HG03378 (cell line): ENCODE data around the gene SEPTIN10.
"Not testable (repeated sequence)": the region's sequence is repeated elsewhere in the genome, so short reads cannot be mapped to it uniquely, and the experiment has no call there.

Source experiments
- ATAC-seq: cut with Tn5 transposase; IDR thresholded peaks from one replicate; pipeline ENCODE4 v1.9.1; 2021; ENCODE audit warnings: mild to moderate bottlenecking, moderate library complexity; ENCODE audit not compliant: unreplicated experiment

Gene SEPTIN10

DNA sequence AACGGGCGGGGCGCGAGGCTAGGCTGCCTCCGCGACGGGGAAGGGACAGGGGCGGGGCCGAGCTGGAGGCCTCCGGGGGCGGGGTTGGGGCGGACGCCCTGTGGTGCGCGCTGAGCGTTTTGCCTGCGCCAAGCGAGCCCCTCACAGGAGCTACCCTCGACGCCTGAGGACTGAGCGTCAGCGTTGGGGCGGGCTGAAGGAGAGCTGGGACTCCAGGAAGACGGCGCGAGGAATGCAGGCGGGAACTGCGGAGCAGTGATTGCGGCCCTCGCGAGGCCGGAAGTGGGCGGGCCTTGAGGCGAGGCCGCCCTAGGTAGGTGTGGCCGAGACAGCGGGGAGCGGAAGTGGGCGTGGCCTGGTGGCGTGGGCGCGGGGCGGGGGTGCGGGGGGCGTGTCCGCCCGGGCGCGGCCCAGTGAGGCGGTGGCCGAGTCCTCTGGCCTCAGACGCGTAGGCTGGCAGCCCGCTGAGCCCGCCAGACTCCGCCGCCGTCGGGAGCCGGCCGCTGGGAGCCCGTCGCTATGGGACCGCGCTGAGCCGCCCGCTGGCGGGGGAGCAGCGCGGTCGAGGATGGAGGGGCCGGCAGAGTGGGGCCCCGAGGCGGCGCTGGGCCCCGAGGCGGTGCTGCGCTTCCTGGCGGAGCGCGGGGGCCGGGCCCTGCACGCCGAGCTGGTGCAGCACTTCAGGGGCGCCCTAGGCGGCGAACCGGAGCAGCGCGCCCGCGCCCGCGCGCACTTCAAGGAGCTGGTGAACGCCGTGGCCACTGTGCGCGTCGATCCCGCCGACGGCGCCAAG, at the start of gene SEPTIN10, which contains the start of gene SOWAHC:
TSS of gene SEPTIN10 (minus strand) at position 45 of the 793 bp plus-strand sequence. CDS start 139 bp downstream, outside the sequence.
TSS of gene SOWAHC (plus strand) at position 443 of the 793 bp plus-strand sequence. CDS start at position 569, 126 bp downstream.
- ATAC-seq = peak; percentile 85

DNA sequence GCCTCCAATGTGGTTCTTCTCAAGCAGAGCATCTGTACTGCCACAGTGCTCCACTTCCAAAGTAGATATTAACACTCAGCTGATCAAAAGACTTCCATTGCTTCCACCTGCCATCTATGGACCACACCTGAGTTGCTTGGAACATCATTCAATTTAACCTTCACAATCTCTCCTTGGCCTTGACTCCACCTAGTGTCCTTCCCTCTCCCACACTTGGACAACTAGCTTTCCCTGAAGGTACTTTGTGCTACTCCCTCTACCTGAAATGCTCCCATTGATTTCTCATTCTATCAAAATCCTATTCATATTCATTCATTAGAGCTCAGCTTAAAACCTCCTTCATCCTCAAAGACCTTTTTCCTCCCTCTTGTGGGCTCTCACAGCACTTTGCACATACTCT, 49.1 kb upstream of the SEPTIN10 start:
- no peak for ATAC-seq

DNA sequence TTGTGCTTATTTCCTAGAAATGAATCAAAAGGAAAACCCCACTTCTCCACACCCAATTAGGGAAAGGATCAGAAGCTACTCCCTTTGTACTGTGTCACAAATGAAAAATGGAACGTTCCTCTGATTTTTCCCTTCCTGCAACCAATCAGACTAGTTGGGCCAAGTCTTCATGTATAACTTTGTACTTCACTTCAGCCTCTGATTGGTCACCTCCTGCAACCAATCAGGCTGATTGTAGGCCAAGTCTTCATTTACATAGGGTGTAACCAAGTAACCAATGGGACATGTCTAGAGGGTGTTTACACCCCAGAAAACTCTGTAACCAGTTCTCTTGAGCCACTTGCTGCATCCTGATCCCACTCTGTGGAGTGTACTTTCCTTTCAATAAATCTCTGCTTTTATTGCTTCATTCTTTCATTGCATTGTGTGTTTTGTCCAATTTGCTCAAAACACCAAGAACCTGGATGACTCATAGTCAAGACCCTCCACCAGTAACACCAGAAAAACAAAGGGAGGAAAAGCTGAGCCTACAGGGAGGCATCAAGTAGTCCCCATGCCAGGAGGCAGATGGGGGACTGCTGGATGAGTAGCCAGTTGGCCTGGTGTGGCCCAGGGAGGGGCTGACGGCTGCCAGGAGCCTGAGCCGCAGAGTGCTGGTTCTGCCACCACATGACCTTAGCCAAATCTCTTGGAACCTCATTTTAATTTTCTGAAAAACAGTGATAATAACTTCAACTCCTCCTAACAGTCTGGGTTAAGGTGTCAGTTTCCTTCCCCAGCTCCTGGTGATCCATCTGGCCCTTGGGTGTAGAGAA, 46.5 kb upstream of the SEPTIN10 start:
- ATAC-seq = no peak

DNA sequence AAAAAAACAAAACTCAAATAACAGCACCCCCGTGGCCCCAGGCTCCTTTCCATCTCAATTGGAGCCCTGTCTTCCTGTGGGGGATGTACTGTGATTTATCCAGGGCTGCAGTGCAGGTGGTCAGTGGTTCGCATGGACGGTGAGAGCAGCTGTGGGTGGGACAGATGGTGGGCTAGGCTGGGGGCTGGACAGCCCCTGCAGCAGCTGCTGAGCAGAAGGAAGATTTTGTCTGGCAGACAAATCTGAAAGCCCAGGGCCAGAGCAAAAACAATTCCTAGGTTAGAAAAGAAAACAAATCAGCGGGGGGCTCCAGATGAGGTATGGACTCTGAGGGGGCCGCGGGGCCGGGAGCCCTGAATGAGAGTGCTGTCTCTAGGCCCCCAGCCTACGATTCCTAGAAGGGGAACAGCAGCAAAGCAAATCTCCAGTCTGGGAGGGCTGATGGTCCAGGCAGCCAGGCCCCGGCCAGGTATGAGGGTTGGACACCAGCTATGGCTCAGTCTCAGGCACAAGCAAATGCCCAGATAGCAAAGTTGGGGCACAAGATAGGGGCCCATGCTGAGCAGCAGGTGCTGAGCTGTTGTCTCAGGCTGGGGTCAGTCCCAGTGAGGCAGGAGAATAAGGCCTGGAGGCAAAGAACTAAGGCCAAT, 45.8 kb upstream of the SEPTIN10 start:
- no peak for ATAC-seq

DNA sequence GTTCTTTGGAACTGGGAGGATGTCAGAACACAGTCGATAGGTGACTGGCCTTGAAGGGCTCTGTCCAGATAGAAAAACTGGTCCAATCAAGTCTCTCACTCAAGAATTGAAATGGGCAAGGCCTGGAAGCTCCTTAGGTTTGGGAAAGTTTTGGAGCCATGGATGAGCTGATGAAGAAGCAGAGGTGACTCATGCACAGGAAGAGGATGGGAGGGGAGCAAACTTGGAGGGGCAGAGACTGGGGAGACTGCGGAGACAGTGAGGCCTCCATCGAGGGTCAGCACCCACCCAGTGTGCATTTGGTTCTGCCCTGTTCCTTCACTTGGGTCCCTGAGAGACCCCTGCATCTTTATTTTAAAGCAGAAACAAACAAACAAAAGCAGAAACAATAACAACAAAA, 41.5 kb upstream of the SEPTIN10 start:
- no peak for ATAC-seq

DNA sequence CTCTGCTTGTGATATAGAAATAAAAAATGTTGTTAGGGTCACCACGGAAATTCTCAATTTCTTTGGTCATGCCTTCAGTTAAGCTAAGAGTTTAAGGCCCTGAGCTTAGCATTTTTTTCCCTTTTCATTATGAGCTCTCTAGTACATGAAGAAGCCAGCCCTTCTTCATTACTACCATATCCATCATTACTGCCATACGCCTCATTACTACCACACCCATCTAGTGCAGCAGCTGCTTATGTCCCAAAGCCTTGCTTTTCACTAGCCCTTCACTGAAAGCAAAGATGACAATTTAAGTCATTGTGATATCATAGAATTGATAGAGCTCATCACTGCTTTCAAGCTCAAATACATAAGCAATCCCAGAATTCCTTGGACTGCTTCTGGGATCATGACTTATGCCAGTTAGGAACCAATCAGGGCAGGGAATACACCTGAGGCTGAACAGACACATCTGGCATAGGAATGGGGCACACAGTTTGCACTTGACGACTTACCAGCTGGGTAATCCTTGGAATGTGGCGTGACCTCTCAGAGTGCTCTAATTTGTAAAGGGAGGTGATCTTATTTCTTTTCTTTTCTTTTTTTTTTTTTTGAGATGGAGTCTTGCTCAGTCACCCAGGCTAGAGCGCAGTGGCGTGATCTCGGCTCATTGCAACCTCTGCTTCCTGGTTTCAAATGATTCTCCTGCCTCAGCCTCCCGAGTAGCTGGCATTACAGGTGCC, 40.7 kb upstream of the SEPTIN10 start:
- ATAC-seq = no peak

DNA sequence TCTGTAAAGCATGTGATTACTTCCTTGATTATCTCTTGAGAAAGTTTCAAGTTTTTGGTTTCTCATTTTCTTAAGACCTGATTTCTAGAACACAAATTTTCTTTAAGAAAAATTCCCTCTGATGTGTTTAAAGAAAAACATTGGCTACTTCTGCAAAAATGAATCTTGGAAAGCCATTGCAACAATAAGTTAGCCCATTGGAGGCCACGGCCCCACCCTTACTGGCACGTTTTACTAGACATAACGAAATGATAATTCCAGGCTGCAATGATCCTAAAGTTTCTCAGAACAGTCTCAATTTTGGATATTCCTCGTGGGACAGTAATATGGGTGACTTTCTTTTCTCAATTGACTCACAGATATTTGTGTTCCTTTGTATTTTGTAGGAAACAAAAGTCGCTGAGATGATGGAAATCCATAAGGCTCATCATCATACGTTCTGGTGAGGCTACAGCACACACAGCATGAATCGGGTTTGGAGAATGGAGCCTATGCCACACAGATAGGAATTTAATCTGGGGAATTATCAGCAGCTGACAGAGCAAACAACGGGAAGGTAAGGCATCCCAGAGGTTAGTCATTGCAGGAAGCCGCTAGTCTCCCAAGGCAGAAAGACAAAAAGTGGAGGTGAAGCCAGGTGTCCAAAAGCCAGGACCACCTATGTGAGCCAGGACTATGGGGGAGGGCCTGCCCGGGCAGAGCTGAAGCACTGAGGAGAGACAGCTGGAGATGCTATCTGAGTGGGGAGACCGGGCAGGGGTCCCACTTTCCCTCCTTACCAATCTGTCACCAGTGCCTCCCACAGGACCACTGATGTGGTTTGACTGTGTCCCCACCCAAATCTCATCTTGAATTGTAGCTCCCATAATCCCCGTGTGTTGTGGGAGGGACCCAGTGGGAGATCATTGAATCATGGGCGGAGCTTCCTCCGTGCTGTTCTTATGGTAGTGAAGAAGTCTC, 36.2 kb upstream of the SEPTIN10 start:
- no peak for ATAC-seq

DNA sequence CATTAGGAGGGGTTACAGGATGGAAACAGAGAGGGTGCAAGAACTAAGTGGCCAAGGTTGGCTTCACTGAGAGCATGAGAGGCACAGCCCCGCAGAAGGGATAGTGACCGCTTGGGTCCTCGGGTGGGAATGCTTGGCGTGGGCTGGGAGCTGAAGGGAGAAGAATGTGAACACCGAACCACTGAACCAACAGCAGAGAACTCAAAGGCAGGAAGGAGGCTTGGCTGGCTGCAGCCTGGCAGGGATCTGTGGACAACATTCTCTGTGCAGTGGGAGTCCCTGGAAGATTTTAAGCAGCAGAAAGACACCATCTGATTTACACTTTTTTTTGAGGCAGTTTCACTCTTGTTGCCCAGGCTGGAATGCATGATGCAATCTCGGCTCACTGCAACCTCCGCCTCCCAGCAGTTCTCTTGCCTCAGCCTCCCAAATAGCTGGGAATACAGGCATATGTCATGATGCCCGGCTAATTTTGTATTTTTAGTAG, 34.3 kb upstream of the SEPTIN10 start:
- ATAC-seq = no peak

DNA sequence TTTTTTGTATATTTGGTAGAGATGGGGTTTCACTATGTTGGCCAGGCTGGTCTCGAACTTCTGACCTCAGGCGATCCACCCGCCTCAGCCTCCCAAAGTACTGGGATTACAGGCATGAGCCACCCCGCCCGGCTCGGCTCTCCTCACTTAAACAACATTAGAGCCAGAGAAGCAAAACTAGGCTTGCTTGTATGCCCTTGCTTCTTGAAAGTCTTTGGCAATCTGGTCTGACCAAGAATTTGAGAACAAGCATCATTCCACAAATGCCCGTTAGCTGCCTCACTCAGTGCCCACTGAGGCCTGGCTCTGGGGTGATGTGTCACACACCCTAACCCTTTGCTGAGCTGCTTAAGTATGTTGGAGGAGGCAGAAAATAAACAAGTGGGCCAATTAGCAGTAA, 33.9 kb upstream of the SEPTIN10 start:
- ATAC-seq = no peak

DNA sequence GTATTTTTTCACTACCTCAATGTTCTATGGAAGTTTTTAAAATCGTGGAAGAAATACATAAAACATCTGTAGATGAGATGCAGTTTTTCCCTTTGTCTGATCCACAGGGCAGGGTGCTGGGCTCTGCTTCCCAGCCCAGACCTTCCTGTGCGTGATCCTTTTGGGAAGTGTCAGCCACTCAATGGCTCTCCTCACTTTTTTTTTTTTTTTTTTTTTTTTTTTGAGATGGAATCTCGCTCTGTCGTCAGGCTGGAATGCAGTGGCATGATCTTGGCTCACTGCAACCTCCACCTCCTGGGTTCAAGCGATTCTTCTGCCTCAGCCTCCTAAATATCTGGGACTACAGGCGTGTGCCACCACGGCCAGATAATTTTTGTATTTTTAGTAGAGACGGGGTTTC, 33.2 kb upstream of the SEPTIN10 start:
- ATAC-seq = no peak

DNA sequence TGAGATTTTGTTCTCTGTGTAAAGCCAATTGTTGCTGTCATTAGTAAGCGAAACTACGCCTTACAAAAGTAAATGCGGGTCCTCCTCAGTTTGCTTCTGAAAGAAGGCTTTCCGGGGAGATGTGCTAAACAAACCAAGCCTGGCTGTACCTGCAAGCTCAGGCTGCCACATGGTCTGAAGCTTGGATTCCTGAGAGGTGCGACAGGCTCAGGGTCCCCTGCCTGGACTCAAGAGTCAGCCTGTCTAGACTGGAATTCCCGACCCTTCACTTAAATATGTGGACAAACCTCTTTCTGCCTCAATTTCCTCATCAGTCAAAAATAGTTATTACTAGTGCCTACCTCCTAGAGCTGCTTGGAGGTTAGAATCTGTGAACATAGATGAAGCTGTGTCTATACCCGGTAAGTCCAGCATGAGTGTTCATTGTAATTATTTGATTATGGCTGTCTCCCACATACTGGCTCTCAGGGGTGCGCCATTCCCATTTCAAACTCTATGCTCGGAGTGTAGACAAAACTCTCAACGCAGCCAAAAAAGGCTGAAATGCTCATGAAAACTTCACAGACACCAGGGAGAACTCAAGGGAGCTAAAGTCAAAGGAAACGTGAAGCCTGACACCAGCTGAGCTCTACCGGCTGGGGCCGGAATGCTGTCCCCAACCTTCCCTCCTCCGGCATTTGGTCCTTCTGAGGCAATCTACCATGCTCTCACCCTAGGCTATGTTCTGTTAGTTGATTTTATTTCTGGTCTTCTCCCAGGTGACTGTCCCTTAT, 31.8 kb upstream of the SEPTIN10 start:
- ATAC-seq = no peak

DNA sequence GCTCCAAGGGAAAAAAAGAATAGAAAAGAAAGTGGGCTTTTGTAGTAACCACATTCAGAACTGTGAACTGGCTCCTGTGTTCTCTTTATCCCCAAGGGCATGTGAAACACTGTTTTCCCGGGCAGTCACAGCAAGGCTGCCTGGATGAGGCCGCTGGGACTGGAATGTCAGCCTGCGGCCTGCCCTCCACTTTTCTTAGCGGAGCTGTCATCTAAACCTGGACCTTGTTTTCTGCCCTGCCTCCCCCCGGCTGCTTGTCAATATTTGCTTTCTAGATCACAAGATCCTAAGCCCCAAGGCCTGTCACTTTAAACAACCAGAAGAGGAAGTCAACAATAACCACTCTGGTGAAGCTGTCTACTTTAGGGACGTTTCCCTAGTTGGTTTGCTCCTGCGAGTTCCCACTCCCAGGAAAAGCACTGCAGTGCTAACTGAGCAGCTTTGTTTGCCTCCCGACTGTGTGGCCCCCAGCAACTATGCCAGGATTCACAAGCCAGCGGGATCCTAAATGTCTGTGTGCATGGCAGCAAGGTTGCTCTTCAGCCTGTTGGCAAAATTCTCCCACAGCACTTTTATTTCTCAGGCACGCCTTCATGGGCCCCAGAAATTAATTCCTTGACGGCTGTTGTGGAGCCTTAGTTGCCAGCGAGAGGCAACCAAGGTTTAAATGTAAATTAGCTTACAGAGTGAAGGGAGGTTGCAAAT, 31.0 kb upstream of the SEPTIN10 start:
- ATAC-seq = no peak

DNA sequence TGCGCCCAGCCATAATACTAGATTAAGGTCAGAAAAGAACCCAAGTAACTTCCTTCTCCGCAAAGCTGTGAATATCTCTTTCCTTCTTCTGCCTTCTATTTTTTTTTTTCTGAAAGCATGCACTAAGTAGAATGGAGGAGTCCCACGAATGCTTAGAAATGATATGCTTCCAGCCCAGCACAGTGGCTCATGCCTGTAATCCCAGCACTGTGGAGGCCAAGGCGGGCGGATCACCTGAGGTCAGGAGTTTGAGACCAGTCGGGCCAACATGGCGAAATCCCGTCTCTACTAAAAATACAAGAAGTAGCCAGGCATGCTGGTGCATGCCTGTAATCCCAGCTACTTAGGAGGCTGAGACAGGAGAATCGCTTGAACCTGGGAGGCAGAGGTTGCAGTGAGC, 26.2 kb upstream of the SEPTIN10 start:
- ATAC-seq = not testable (repeated sequence)

DNA sequence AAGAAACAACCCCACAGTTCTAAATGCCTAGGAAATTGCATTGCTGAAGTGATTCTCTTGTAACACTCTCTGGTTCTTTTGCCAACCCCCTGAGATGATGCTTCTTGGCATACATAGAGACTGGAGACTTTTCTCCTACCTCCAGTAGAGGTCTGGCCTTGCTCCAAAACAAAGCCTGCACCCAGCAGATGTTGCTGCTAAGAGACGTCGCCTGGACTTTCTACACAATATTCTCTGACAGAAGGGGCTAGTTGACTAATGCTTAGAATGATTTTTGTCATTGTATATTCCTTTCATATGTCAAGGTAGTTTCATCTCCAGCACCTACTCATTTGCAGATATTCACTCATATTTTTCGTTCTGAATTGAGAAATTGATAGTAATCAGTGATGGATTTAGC, 25.0 kb upstream of the SEPTIN10 start:
- no peak for ATAC-seq

DNA sequence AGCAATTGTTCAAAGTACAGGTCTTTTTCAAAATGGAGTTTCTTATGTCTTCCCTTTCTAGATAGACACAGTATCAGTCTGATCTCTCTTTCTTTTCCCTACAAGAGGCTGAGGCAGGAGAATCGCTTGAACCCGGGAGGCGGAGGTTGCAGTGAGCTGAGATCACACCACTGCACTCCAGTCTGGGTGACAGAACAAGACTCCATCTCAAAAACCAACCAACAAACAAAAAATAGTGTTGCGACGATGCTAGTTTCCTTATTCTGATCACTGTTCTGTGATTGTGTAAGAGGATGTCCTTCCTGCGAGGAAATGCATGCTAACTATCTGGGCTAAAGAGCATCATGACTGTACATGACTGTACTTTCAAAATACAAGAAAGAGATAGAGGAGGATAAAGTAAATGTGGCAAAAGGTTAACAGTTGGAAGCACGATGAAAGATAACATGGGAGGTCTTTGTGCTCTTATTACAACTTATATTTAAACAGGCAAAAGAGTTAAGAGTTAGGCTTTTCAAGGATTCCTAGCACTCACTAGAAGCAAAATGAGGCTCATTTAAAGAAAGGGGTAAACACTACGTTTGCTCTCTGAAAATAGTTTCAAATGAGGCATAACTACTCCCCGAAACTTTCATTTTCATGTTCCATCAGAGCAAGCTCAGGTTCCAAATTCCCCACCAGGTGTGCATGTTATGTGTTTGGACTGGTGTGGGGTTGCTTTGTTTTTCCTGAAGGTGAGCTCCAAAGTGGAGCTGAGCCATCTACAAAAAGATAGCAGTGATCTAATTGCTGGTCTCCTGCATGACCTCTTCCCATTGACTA, 24.2 kb upstream of the SEPTIN10 start:
- ATAC-seq = peak; percentile 89

DNA sequence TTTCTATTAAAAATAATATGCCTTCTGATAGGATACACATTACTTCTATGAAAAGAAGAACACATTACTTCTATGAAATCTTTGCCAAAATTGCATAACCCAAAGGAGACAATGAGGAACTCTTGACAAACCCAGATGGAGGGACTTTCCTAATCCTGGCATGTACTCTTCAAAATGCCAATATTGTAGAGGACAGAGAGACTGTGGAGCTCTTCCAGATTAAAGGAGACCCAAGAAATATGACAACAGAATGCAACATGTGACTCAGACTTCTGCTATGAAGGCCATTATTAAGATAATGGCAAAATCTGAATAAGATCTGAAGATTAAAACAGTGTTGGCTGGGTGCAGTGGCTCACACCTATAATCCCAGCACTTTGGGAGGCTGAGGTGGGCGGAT, 22.6 kb upstream of the SEPTIN10 start:
- no peak for ATAC-seq
